HG03520 (cell line): ENCODE data around the gene TRPM4.
A peak's percentile ranks its signal among the peaks of the same experiment; 100 is the strongest.
"Not testable (repeated sequence)": the region's sequence is repeated elsewhere in the genome, so short reads cannot be mapped to it uniquely, and the experiment has no call there.

ENCODE experiments used
- ATAC-seq: cut with Tn5 transposase; IDR thresholded peaks from one replicate; pipeline ENCODE4 v1.9.1; 2021; ENCODE audit warnings: mild to moderate bottlenecking, moderate library complexity; ENCODE audit not compliant: unreplicated experiment

The TRPM4 gene

GRCh38 chr19:49126575-49126974, 31.0 kb upstream of the TRPM4 start:
- ATAC-seq, result no peak

GRCh38 chr19:49127225-49127624, 30.4 kb upstream of the TRPM4 start:
- ATAC-seq, result not testable (repeated sequence)

GRCh38 chr19:49127674-49128544, 29.7 kb upstream of the TRPM4 start:
- ATAC-seq, result peak; percentile 78

GRCh38 chr19:49128545-49129237, 28.9 kb upstream of the TRPM4 start:
- ATAC-seq, result no peak

- ATAC-seq, result no peak
Measured at GRCh38 chr19:49129238-49129583, 28.4 kb upstream of the TRPM4 start.

GRCh38 chr19:49130325-49130724, 27.3 kb upstream of the TRPM4 start:
- ATAC-seq, result no peak

GRCh38 chr19:49132974-49133609, 24.5 kb upstream of the TRPM4 start:
- ATAC-seq, result no peak

- ATAC-seq, result no peak
Measured at GRCh38 chr19:49133621-49134454, 23.8 kb upstream of the TRPM4 start.

GRCh38 chr19:49135686-49136085, 21.9 kb upstream of the TRPM4 start:
- no peak for ATAC-seq

- no peak for ATAC-seq
Measured at GRCh38 chr19:49136771-49137171, 20.8 kb upstream of the TRPM4 start.

GRCh38 chr19:49140951-49141350, 16.6 kb upstream of the TRPM4 start:
- ATAC-seq, result no peak

- ATAC-seq, result no peak
Measured at GRCh38 chr19:49141352-49141751, 16.2 kb upstream of the TRPM4 start.

- ATAC-seq, result no peak
Measured at GRCh38 chr19:49142866-49143335, 14.7 kb upstream of the TRPM4 start.

GRCh38 chr19:49145573-49146407, 11.8 kb upstream of the TRPM4 start:
- no peak for ATAC-seq

GRCh38 chr19:49146408-49146770, 11.2 kb upstream of the TRPM4 start:
- ATAC-seq, result not testable (repeated sequence)

GRCh38 chr19:49148044-49148682, 9.4 kb upstream of the TRPM4 start:
- ATAC-seq, result no peak

GRCh38 chr19:49148784-49149651, 8.6 kb upstream of the TRPM4 start:
- ATAC-seq, result no peak

- ATAC-seq, result no peak
Measured at GRCh38 chr19:49149652-49150105, 7.9 kb upstream of the TRPM4 start.
